Measurements from ENCODE around the gene CALCOCO1.
"Not testable (repeated sequence)": the region's sequence is repeated elsewhere in the genome, so short reads cannot be mapped to it uniquely, and the experiment has no call there.

Gene CALCOCO1, protein sequence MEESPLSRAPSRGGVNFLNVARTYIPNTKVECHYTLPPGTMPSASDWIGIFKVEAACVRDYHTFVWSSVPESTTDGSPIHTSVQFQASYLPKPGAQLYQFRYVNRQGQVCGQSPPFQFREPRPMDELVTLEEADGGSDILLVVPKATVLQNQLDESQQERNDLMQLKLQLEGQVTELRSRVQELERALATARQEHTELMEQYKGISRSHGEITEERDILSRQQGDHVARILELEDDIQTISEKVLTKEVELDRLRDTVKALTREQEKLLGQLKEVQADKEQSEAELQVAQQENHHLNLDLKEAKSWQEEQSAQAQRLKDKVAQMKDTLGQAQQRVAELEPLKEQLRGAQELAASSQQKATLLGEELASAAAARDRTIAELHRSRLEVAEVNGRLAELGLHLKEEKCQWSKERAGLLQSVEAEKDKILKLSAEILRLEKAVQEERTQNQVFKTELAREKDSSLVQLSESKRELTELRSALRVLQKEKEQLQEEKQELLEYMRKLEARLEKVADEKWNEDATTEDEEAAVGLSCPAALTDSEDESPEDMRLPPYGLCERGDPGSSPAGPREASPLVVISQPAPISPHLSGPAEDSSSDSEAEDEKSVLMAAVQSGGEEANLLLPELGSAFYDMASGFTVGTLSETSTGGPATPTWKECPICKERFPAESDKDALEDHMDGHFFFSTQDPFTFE

DNA sequence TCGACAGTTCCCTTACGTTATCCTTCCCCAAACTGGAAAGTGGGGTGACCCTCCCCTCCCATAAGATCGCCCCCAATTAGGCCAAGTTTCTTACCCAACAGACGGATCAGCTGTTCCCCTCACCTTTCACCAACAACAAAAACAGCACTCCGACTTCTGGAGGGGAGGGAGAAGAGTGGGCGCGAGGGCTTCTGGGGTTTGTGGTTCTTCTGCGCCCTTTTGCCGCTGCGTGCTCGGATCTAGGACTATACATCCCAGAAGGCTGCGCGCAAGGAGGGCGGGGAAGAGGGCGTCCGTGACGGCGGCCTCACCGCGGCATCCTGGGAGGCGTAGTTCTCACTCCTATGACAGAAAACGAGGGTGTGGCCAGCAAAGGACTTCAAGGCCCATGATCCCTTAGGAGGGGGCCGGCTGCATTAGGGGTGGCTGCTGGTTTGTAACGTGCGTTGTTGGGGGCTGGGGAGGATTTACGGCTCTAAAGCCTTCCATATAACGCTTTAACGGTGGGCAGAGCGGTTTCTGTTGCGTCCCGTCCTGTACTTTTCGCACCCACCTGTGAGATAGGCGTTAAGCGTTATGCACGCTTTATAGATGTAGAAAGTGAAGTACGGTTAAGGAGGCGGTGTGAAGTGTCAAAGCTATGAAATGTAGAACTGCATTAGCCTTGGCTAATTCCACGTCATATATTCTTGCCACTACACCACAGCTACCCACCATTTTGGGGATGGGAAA lies at the start of gene CALCOCO1:
TSS of gene CALCOCO1 (minus strand) at position 143 of the 732 bp plus-strand sequence. CDS start 2,210 bp downstream, outside the sequence.
- DNase-seq (ENCODE audit: low spot score) = peak; percentile 99

DNA sequence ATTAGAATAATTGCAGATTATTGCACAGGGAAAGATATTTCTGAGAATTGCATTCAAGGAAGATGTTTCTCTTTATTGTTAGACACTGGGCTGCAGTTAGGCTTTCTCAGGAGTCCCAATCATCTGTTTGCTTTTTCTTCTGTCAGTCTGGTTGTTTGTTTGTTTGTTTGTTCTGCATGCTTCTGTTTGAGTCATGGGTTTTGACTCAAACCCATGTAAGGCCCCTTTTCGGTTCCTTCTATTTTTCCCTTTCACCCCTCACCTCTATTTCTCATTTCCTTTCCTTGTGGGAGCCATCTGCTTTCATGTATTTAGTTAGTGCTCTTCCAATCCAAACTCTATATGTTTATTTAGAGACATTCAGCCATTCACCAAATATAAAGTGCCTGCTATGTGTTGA lies 49.6 kb upstream of the CALCOCO1 start:
- no peak for DNase-seq (ENCODE audit: low spot score)

DNA sequence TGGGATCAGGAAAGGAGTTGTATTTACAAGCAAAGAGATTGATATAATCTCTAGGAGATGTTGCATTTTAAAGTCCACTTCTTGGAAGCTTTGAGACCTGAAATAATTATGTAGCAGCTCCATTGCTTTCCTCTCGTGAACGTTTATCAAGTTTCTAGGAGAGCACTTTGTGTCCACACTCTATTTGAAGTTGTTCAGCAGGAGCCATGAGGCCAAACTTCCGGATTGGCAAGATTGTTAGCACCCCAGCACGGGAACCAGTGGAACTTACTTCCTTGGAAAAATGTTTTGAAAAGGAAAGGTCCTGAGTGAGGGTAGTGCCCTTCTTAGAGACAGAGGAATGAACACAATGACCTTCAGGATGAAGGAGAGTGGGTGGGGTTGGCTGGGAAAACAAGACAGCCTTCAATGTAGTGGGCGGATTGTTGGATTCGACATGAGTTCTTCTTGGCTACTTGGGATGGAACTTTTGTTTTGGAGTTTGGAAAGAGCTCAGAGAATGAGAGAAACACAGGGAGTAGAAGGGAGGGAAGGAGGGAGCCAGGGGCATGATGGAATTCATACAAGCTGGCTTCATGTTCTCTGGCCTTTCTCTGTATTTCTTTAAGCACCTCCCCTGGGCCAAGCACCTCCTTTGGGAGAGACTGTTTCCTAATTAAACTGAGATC lies 48.4 kb upstream of the CALCOCO1 start:
- DNase-seq (ENCODE audit: low spot score) = no peak

DNA sequence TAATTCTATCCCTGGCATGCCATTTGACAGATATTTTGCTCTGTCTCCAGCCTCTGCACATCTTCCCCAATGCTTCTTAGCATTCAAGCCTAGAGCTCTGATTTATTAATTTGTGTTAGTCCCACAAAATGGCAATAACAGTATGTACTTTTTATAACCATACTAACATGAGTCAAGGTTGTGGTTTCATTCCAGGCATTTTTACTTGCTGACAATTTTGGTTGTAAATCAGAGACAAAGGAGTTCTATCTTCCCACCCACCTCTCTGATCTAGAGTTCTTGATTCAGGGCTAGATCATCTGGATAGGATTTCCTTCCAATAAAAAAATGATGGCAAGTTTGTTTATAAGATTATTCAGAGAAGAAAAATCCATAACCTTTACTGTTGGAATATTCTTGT lies 43.0 kb upstream of the CALCOCO1 start:
- peak; percentile 86 for DNase-seq (ENCODE audit: low spot score)

DNA sequence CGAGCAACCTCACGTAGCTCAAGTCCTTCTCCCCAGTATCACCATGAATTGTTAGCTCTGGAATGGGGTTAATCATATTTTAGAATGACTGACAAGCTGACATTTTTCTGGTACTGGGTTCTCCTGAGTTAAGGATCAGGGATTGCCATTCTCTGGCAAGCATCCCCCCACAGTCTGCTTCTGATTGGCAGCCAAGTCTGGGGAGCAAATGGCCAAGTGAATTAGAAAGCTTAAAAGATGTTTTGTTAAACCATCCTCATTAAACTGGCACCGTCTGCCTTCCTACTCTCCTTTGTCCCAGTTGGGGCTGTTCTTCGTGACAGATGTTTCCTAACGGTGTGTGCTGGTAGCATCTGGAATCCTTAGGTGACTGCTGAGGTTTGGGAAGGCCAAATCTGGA lies 41.7 kb upstream of the CALCOCO1 start:
- DNase-seq (ENCODE audit: low spot score) = no peak

DNA sequence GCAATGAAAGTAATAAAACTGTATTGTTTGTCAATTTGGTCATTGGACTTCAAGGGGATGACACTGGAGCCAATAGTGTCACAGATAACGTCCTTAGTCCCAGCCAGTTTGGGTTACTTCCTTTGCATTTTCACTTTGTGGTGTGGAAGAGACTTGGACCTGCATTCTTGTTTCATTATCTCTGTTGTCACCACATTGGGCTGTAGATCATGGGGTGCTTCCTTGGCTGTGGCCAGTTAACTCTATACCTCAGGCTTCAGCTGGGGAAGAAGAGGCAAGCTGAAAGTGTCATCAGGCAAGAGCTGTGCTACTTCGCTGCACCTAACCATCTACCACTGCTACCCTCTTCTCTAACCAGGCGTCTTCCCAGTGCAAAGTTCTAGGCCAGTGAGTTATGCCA lies 39.6 kb upstream of the CALCOCO1 start:
- DNase-seq (ENCODE audit: low spot score) = peak; percentile 41

DNA sequence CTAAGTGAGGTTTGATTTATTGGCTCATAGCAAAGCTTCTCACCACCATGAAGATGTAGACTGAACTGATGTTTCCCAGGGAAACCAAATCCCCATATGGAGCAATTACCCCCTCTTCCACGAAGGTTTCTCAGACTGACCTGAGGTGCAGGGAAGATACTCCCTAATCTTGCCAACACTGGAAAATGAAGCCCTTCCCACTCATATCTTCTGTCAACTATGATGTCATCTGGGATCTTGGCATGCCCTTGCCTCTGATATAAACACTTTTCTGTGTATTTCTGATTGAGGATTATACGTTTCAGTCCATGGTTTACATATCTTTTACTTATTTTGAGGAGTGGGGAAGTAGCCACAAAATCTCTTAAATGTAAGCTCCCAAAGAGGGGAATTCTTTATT lies 38.6 kb upstream of the CALCOCO1 start:
- no peak for DNase-seq (ENCODE audit: low spot score)

DNA sequence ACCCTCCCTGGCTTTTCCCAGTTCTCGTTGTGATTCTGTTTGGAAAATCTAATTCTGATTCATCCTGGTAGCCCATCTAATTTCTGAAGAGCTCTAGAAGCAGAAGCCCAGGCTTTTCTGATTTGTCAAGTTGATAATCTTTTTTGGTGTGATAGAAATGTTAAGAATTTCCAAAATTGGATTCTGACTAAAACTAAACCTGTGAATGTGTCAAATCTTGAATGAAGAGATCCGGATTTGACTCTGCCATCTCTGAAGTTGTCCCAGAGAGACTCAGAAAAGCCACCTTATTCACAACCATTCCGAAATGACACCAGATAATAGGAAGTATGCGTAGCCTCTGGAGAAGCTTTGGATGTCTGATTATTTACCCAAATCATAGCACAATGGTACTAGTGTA lies 37.4 kb upstream of the CALCOCO1 start:
- DNase-seq (ENCODE audit: low spot score) = no peak

DNA sequence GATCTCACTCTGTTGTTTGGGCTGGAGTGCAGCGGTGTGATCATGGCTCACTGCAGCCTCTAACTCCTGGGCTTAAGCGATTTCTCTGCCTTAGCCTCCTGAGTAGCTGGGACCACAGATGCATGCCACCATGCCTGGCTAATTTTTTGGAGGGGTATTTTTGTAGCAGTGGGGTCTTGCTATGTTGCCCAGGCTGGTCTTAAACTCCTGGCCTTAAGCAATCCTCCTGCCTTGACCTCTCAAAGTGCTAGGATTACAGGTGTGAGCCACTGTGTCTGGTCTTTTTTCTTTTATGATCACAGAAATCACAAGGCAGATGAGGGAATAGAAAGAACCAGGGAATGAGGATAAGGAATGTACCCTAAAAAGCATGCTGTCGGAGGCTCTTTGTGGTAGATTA lies 35.5 kb upstream of the CALCOCO1 start:
- DNase-seq (ENCODE audit: low spot score) = not testable (repeated sequence)

DNA sequence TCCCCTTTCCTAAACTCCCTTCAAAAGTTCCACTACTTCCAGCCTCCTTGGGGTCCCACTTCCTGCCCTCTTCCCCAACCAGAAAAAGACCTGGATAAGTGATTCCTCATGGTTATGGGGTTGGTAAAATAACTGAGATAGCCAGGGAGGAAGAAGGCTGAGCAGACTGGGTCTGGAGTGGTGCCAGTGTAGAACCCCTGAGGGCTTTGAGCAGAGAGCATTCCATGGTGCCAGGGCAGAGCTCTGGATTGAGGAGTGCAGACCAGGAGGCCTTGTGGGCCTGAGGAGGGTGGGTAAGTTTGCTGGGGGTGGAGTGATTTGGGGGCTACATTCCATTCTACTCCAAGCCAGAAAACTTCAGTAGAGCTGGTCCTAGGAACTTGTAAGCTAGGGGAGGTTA lies 34.1 kb upstream of the CALCOCO1 start:
- DNase-seq (ENCODE audit: low spot score) = no peak

DNA sequence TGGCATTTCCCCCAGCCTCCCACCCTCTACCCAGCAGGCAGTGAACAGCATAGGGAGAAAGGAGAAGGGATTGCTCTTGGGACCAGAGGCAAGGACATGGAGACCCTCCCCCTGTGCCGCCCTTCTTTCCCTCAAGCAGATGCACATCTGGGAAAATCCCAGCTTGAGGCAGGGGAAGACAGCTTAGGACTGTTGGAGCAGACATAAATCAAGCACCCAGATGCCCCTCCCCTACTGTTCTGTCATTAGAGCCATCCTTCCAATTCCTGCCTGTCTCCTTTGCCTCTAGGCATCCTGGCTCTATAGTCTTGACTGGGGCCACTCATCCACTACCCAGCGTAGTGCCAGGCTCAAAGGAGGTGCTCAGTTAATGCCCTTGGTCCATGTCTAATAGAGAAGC lies 32.0 kb upstream of the CALCOCO1 start:
- DNase-seq (ENCODE audit: low spot score) = no peak

DNA sequence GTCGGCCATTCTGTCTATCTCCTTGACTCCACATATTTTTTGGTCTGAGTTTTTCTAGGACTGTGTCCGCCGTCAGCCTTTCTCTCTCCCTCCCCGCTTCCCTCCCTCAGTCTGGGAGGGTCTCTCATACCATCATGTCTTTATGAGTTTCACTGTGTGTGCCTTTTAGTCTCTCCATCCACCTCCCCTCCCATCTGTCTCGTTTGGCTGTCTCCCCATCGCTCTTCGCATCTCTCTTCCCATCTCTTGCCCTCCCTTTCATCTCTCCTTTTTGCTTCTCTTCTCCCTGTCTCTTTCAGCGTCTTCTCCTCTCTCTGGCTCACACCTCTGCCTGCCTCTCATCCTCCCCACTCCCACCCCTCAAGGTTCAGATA lies 31.5 kb upstream of the CALCOCO1 start:
- no peak for DNase-seq (ENCODE audit: low spot score)

DNA sequence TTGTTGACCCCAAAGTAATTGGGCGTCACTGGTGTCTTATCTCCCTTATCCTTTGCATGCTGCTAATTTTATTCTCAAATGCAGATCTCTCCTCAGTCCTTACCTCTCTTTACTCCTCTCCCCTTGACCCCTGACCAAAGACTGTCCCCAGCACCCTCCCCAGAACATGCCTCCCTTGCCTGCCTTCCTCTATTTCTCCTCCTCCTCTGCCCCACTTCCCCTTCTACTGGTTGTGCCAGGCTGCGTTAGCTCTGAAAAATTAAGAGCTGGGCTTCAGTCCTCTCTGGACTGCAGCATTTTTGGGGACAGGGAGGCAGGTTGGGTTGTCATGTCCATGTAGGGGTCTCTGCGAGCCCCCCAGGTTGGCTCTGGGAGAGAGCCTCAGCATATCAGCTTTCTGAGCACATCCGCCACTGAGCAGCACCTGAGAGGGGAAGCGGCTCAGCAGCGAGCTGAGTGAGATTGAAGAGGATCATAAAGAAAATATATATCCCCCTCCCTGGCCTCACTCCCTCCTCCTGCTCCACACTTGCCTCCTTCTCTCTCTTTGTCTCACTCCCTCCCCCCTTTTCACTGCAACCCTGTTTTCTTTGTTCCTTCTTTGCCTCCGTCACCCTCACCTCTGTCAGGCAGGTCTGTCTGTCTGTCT lies 31.0 kb upstream of the CALCOCO1 start:
- no peak for DNase-seq (ENCODE audit: low spot score)

DNA sequence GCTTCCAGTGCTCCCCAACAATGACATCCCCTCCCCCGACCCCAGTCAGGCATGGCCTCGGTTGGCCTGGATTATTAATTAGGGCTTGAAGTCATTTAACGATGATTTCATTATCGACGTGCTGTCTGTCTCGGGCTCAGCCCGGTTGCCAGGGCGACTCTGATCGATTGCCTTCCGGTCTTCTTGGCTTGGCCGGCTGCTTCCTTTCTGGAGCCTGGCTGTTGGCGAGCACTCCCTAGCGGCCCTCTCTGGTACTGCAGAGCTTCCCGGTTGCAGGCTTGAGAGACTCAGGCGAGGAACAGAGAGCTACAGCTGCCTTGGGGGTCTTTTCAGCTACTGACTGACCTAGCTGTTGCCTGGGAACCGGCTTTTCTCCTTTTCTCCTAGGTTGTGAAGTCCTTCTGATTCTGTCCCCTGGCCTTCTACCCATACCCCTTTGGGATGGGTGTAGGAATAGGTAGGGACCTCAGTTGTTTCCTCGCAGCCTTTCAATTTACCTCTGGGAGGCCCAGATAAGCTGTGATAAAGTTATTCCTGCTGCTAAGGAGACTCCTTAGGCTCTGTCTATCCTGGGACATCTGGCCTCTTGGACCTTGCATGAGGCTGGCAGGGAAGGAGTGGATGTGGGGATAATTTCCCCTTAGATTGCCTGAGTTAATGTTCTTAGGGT lies 30.0 kb upstream of the CALCOCO1 start:
- peak; percentile 76 for DNase-seq (ENCODE audit: low spot score)

DNA sequence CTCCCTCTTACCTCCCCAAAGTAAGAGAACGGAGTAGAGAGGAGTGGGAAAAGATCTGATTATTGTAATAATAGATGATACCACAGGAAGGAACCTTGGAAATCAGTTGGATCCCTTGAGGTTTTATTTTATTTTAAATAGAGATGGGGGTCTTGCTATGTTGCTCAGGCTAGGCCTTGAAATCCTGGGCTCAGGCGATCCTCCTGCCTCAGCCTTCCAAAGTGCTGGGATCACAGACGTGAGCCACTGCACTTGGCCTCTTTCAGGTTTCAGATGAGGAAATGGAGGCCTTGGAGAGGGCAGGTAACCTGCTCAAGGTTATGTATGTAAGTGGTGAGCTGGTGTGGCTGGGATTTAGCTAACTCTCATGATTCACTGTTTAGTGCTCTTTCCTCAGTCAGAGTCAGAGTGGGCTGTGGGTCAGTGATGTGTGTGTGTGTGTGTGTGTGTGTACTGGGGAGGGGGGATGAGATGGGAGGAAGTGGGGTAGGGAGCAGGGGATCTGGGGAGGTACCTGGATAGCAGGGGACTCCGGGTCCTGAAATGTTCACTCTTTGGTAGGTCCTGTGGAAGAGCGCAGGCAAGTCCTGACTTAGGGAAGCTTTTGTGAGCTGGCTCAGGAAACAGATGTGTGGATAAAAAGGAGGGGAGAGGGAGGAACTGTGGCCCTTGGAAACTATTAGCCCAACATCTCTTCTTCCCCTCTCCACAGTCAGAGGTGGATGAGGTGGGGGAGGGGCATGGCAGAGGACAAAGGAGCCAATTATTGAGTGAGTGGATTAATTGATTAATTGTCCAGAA lies 29.2 kb upstream of the CALCOCO1 start:
- DNase-seq (ENCODE audit: low spot score) = no peak

DNA sequence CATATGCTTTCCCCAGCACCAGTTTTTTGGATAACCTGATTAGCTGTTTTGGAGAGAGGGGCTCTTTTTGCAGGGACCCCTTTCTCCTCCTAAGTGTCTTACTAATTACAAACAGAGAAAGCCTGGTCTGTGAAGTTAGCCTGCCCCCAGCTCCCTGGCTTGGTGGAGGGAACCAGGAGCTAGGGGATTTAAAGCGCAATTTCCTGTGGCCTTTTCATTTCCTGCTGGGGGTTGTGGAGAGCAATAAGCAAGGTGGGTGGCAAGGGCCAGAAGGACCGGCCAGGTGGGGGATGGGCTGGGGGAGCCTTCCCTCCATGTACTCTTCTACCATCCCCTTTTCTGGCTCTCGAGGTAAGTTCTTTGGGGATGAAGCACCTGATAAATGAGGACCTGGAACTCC lies 28.6 kb upstream of the CALCOCO1 start:
- no peak for DNase-seq (ENCODE audit: low spot score)

DNA sequence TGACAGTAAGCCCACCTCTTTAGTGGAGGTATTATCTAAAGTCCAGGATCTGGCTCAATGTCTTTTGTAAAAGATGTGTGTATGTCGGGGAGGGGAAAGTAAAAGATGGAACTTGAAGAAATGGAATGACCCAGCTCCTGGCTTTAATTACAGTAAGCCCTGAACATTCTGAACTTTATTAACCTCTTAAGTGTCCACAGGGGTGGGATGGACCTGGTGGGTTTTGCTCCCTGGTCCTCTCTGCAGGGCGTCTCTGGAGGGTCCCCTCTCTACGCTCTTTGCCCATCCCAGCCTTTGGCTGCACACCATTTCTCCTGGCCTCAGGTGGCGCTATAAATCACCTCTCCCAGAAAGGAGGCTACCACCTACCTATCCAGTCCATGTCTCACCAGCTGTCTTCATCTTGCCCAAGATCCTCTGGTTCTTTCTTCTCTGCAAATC lies 28.2 kb upstream of the CALCOCO1 start:
- DNase-seq (ENCODE audit: low spot score) = no peak

DNA sequence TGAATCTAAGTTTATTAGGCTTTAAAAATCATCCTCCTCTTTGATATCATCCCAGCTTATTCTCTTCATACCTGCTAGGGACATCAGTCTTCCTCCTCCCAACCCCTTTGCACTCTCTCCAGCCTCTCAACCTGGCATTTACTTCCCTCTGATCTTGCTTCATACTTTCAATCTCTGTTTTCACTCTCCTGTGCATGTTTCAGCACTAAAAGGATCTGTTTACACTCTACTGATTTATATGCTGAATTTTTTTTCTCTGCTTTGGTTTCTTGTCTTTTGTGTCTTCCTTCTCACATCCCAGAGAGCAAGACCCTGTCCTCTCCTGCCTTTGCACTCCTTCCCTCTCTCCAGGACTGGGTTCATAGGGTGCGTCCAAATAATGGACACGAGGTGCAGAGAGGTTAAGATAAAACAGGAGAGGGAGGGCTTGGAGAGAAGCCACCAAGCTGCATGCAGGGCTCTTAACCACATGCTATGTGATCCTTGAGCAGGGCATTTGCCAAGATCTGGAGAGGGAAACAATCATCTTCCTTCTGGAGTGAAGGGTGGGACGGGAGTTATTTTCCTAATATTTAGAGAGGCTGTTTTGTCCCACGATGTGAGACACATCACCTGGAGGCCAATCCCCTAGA lies 27.5 kb upstream of the CALCOCO1 start:
- DNase-seq (ENCODE audit: low spot score) = peak; percentile 44

DNA sequence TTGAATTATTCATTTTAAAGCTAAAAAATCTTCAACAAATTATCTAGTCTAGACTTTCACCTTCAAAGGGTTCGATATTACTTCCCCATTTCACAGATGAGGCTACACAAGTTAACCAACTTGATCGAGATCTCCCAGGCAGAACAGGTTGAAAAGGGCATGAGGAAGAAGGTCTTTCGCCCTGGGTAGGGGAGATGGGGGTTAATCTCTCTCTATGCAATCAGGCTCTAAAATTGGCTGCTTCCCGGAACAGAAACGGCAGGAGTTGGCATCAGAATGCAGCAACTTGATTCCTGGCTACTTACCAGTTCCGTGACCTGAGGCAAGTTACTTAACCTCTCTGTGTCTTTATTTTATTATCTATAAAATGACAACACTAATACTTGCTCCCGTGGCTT lies 26.9 kb upstream of the CALCOCO1 start:
- DNase-seq (ENCODE audit: low spot score) = no peak

DNA sequence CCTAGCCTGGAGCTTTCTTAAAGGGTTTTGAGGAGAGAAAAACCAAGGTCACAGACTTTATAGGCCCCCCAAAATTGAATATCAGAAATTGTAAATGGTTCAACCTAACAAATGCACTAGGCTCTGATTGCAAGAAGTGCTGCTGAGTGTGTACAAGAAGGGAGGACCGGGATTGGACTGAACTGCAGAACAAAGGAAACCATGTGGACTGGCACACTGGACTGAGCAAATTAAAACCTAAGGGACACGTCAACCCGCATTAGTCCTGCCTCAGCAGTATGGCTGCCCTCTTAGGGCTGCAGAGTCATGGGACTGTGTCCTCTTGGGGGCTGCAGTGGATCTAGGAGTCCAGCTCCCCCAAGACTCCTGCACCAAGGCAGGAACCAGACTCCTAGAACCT lies 25.4 kb upstream of the CALCOCO1 start:
- DNase-seq (ENCODE audit: low spot score) = no peak
